ENCODE measurements around the gene NDUFAF5. TPM values are rescaled to one million over a fixed set of nuclear protein-coding genes. Genes with fewer than 3 reads are reported as not detected.

NDUFAF5 gene
- total and polyA plus RNA-seq, 2 of the 8 experiments (the other 6 are each of a cell fraction or from before 2014, with no cell fraction given) = 11.8 to 32.3 TPM

DNA sequence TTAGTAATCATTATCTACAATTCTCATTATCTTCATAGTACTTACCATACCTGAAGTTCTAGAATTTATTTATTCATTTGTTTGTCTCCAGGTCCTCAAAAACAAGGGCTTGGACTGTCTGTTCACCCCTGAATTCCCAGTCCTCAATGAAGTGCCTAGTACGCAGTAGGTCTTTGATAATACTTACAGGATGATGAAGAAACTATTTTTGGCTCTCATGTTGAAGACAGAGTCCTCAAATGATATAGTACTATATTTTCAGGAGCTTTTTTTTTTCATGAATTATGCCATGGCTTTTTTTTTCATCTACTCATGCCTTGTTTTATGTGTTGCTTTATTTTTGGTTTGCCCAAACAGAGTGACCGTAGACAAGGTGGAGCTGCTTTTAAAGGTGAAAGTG, 66.5 kb downstream of the NDUFAF5 start:
- 91% methylated on average over 2 of the region's 2 CpGs; no CpG with 5 or more reads in 1 of the 2 experiments for WGBS, 2 experiments (ENCODE audit: extremely low coverage in 1 of 2, insufficient coverage in 1 of 2, insufficient read length in 1 of 2, insufficient replicate concordance in 2 of 2, low coverage in 1 of 2, low lambda C conversion rate in 2 of 2, missing lambda C conversion rate in 1 of 2)
- CTCF ChIA-PET (ENCODE audit: partially characterized antibody) = interaction anchor here (0.6 to 1.1 kb wide), 3 partner anchors 31 to 216 kb away, joined by 3 read pairs; no protein-coding TSS in a partner anchor
- Histone ChIP-seq H4K5ac (ENCODE audit: insufficient read length, low read depth, low read length) (no peak overlapping the region), H3K4ac (replicated peaks; ENCODE audit: insufficient read length, low read depth, low read length) (no peak overlapping the region), H3K23ac (ENCODE audit: insufficient read length) (no peak overlapping the region), H4K20me1 (replicated peaks in 1 of 2; ENCODE audit: control insufficient read depth in 1 of 2, insufficient read depth in 2 of 2, low read length in 2 of 2) (no peaks in the 10 kb centered on the region), H3K79me2 (ENCODE audit: control insufficient read depth in 1 of 2, insufficient read depth in 2 of 2, low read length in 2 of 2) (no peaks in the 10 kb centered on the region), H2BK15ac (ENCODE audit: low read length) (no peak overlapping the region), H2BK20ac (ENCODE audit: low read length) (no peak overlapping the region), H3K9ac (replicated peaks in 1 of 4; ENCODE audit: extremely low read depth in 1 of 4, low read depth in 3 of 4, low read length in 3 of 4) (no peak overlapping the region), H3K18ac (ENCODE audit: extremely low read depth, low read length) (no peak overlapping the region), H3K36me3 (ENCODE audit: control insufficient read depth in 2 of 4, insufficient read depth in 4 of 4, low read length in 3 of 4) (no peaks in the 10 kb centered on the region), H3K23me2 (ENCODE audit: low read depth, low read length) (no peaks in the 10 kb centered on the region; the same call in 1 of the 2 replicates), H3K14ac (ENCODE audit: insufficient read length) (no peak overlapping the region), H3K4me3 (ENCODE audit: extremely low read depth in 1 of 4, insufficient read depth in 2 of 4, low read depth in 3 of 4, low read length in 4 of 4) (no peak overlapping the region), H3K56ac (replicated peaks; ENCODE audit: insufficient read length, low read depth, low read length) (no peak overlapping the region), H3K9me3 (ENCODE audit: insufficient read depth in 2 of 2, low read depth in 1 of 2, low read length in 1 of 2) (no peaks in the 10 kb centered on the region), H4K91ac (replicated peaks; ENCODE audit: insufficient read length, low read length) (no peak overlapping the region), H2BK5ac (ENCODE audit: low read depth, low read length) (no peak overlapping the region), H3K27ac (ENCODE audit: low read depth, low read length) (no peak overlapping the region), H2AFZ (ENCODE audit: low read length) (no peak overlapping the region), H3K4me2 (ENCODE audit: insufficient read depth in 1 of 2, low read depth in 2 of 2, low read length in 2 of 2) (no peak overlapping the region), H2AK5ac (ENCODE audit: low read depth, low read length) (no peak overlapping the region), H2BK120ac (replicated peaks; ENCODE audit: low read depth, low read length) (no peak overlapping the region), H3K79me1 (ENCODE audit: low read depth, low read length) (no peaks in the 10 kb centered on the region), H3K27me3 (replicated peaks in 1 of 4; ENCODE audit: control insufficient read depth in 3 of 4, extremely low read depth in 1 of 4, insufficient read depth in 3 of 4, low read length in 3 of 4) (no peaks in the 10 kb centered on the region), H4K8ac (ENCODE audit: extremely low read depth, insufficient read depth, low read length) (no peak overlapping the region), H3K4me1 (replicated peaks in 1 of 4; ENCODE audit: control insufficient read depth in 3 of 4, insufficient read depth in 4 of 4, low read length in 3 of 4) (no peaks in the 10 kb centered on the region), H2BK12ac (ENCODE audit: low read depth, low read length) (no peak overlapping the region)
- no peak for FAIRE-seq
- POLR2A ChIA-PET (ENCODE audit: partially characterized antibody) = no interaction called here
- DNase-seq (ENCODE audit: low read depth in 1 of 2, low spot score in 2 of 2) = no peak
- TF ChIP-seq GABPA (IDR thresholded peaks at IDR 0.05; ENCODE audit: borderline replicate concordance, insufficient read depth, low read length) = no peak
- no peak for TF ChIP-seq EZH2 (IDR thresholded peaks at IDR 0.05; ENCODE audit: low read depth, low read length, severe bottlenecking)
- TF ChIP-seq SAP30 (IDR thresholded peaks at IDR 0.05; ENCODE audit: insufficient read depth, insufficient replicate concordance, low read length) = no peak
- TF ChIP-seq PHF8 (conservative IDR thresholded peaks at IDR 0.05; ENCODE audit: low read depth, low read length) = no peak
- TF ChIP-seq TAF1 (IDR thresholded peaks at IDR 0.05; ENCODE audit: low read depth, low read length) = no peak
- TF ChIP-seq TCF12 (IDR thresholded peaks at IDR 0.05; ENCODE audit: low read depth, low read length) = no peak
